Stimulated activated CD8-positive, alpha-beta memory T cell treated with anti-CD3 and anti-CD28 coated beads, Interleukin-12 subunit alpha, Interleukin-12 subunit beta, amount 100 ng/mL, for 24 hours (primary cell): Measurements from ENCODE around the gene IRF2.

ENCODE experiments used
- DNase-seq: peaks from one replicate; pipeline ENCODE4 v3.0.0-alpha.2; 2020; ENCODE audit errors: extremely low read depth

Gene IRF2

DNA sequence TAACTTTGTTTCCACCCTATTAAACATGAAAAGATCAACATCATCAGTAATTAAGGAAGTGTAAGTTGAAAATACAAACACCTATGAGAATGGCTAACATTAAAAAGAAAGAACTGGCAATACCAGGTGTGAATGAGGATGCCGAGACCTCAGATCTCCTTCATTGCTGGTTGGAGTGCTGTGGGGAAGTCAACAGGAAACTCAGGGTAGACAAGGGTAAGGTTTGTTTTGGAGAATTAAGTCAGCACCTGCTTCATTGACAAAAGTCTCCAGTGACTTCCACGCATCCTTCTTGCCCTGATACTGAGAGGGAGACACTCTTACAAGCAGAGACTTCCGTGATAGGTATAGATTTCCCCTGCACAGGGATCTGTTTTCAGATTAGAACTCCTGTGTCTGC is 106.1 kb downstream of the IRF2 start:
- DNase-seq, result no peak

DNA sequence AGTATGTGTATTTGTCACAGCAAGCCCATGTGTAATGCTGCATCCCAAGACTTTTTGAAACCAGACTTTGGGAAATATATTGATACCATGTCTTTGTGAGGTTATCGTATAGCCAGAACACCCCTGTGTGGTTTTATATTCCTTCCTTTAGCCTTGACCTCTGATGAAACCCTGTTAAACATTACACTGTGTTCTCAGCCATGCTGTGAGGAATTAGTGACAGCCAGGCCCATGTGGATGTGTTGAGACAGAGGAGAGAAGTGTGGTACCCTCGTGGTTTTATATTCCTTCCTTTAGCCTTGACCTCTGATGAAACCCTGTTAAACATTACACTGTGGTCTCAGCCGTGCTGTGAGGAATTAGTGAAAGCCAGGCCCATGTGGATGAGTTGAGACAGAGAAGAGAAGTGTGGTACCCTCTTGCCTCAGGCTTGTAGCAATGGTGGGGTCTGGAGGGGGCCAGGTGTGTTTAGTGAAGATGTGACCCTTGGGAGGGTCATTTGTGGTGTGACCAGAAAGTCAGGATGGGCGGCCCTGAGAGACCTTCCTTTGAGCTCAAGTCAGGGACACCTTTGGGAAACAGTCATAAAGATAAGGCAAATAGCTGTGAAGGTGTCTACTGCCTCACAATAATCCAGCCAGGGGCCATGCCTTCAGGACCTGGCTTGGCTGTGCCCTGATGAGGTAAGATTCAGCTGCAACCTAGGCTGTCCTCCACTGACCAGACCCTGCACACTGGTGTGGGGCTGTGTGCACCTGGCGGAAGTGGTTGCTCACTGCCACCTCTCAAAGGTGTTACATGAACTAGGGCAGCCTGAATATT is 110.0 kb downstream of the IRF2 start:
- DNase-seq, result no peak

GRCh38 chr4:184363258-184363657 is 111.1 kb downstream of the IRF2 start:
- no peak for DNase-seq

- DNase-seq, result no peak
These were observed 112.0 kb downstream of the IRF2 start for GRCh38 chr4:184362396-184362795.

GRCh38 chr4:184361443-184361842 is 112.9 kb downstream of the IRF2 start:
- no peak for DNase-seq

GRCh38 chr4:184359888-184360287 is 114.5 kb downstream of the IRF2 start:
- no peak for DNase-seq

GRCh38 chr4:184358521-184359232 is 115.7 kb downstream of the IRF2 start:
- no peak for DNase-seq

- DNase-seq, result no peak
These were observed 116.6 kb downstream of the IRF2 start for GRCh38 chr4:184357772-184358171.

- DNase-seq, result no peak
These were observed 117.2 kb downstream of the IRF2 start for GRCh38 chr4:184357165-184357564.

DNA sequence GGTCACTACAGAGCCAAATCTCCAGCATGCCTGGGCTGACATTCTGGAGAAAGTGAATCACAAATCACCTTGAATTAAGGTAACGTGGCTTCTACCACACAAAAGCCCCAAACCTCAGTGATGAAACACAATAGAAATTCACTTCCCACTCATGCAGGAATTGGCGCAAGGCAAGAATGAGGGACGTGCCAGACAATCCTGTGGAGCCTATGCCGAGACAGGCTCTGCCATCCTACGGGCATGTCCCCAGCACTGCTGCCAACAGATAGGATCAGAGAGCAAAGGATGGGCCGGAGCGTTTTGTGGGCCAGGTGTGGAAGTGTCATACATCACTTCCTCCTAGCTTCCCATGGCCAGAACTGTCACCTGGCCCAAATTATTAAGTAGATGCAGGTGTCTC is 118.0 kb downstream of the IRF2 start:
- no peak for DNase-seq

GRCh38 chr4:184355857-184356256 is 118.5 kb downstream of the IRF2 start:
- DNase-seq, result no peak

- DNase-seq, result no peak
These were observed 119.2 kb downstream of the IRF2 start for GRCh38 chr4:184355111-184355604.

GRCh38 chr4:184352891-184353290 is 121.5 kb downstream of the IRF2 start:
- DNase-seq, result no peak

DNA sequence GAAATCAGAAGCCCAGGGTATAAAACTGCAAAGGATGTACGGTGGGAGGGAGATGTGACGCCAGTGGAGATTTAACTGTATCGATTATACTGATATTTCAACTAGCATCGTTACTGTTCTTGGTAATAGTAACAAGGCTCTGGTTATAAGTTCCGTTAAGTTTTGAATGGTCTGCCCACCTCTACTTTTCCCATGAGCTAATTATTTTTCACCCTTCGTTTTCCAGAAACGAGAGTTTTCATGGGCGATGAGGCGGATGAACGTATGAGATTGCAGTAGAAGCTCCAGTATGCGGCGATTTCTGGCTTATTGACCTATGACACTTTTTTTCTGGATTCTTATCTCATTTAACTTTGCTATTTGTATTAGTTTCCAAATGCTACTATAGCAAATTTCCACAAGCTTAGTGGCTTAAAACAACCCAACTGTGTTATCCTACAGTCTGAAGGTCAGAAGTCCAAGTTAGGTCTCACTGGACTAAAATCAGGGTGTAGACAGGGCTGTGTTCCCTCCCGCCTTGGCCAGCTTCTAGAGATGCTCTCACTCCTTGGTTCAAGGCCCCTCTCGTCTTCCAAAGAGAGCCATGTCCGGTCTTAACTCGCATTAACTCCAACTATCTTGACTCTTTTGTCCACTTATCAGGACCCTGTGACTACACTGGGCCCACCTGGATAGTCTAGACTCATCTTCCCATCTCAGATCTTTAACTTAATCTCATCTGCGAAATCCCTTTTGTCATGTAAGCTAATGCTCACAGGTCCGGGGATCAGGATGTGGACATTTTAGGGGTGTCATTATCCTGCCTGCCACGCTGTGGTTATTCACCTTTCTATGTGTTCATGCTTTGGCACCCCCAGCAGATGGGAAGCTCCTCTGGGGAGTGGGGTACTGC is 122.5 kb downstream of the IRF2 start:
- no peak for DNase-seq

DNA sequence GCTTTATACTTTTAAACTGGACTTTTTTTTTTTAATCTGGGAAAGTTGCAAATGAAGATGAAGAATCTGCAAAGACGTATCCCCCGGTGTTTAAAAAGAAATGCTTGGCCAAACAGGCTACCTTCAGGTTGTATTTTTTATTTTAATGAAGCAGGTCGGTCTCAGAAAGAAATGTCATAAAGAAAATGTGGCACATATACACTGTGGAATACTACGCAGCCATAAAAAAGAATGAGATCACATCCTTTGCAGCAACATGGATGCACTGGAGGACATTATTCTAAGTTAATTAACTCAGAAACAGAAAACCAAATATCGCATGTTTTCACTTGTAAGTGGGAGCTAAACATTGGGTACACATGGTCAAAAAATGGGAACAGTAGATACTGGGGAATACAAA is 123.4 kb downstream of the IRF2 start:
- DNase-seq, result no peak

GRCh38 chr4:184350213-184350817 is 124.0 kb downstream of the IRF2 start:
- no peak for DNase-seq

- DNase-seq, result no peak
These were observed 124.9 kb downstream of the IRF2 start for GRCh38 chr4:184349283-184350039.

GRCh38 chr4:184348311-184349233 is 125.8 kb downstream of the IRF2 start:
- DNase-seq, result no peak
